CD14-positive monocyte (primary cell): ENCODE measurements around the gene PANK2. TPM values are rescaled to one million over a fixed set of nuclear protein-coding genes. Genes with fewer than 3 reads are reported as not detected.

Experiments
- DNase-seq, 3 donors: peaks; one replicate each; pipeline ENCODE4 v3.0.0-alpha.2; 2011 to 2022
- H2AFZ ChIP-seq: 2 replicates; pipeline ENCODE4 v1.6.0; 2012; ENCODE audit warnings: mild to moderate bottlenecking, low read depth, low read length, inconsistent platforms; ENCODE audit not compliant: insufficient read depth, poor library complexity, severe bottlenecking
- H3K27ac ChIP-seq, 2 donors: 1 replicate in 1 of 2; 2 replicates in 1 of 2; pipeline ENCODE4 v1.5.1; 2012 to 2013; ENCODE audit warnings: low read length in 2 of 2, control low read depth in 1 of 2, inconsistent platforms in 1 of 2, low read depth in 1 of 2, mild to moderate bottlenecking in 1 of 2
- H3K27me3 ChIP-seq, 2 donors: one replicate each; pipeline versions ENCODE4 v1.6.0 to v1.6.1; 2011 to 2013; ENCODE audit warnings: low read length in 2 of 2; ENCODE audit not compliant: control insufficient read depth in 2 of 2, insufficient read depth in 2 of 2
- H3K36me3 ChIP-seq, 2 donors: replicated peaks in 1 of 2; 1 replicate in 1 of 2; 2 replicates in 1 of 2; pipeline versions ENCODE4 v1.5.1 to v1.6.1; 2012 to 2013; ENCODE audit warnings: low read length in 2 of 2, control low read depth in 1 of 2, inconsistent platforms in 1 of 2, mild to moderate bottlenecking in 1 of 2; ENCODE audit not compliant: insufficient read depth in 2 of 2, control insufficient read depth in 1 of 2
- H3K4me1 ChIP-seq, 2 donors: 1 replicate in 1 of 2; 2 replicates in 1 of 2; pipeline versions ENCODE4 v1.5.1 to v1.6.1; 2012 to 2013; ENCODE audit warnings: low read length in 2 of 2, control low read depth in 1 of 2, inconsistent platforms in 1 of 2, mild to moderate bottlenecking in 1 of 2, moderate library complexity in 1 of 2; ENCODE audit not compliant: insufficient read depth in 2 of 2, control insufficient read depth in 1 of 2
- H3K4me2 ChIP-seq: replicated peaks from 2 replicates; pipeline ENCODE3; 2012; ENCODE audit warnings: low read length, moderate library complexity, mild to moderate bottlenecking; ENCODE audit not compliant: poor library complexity, severe bottlenecking; ENCODE audit errors: extremely low read depth
- H3K4me3 ChIP-seq, 3 experiments: fragments of 200-600 bp in 1 of 3; sonication (generic) in 1 of 3; replicated peaks in 1 of 3; 1 replicate in 2 of 3; 2 replicates in 1 of 3; pipeline ENCODE4 v1.5.1; 2011 to 2013; ENCODE audit warnings: low read length in 3 of 3, mild to moderate bottlenecking in 3 of 3, control low read depth in 2 of 3, low read depth in 2 of 3, inconsistent platforms in 1 of 3, moderate library complexity in 1 of 3
- H3K79me2 ChIP-seq: 2 replicates; pipeline ENCODE4 v1.6.0; 2012; ENCODE audit warnings: mild to moderate bottlenecking, control low read depth, inconsistent platforms, low read length, moderate library complexity; ENCODE audit not compliant: insufficient read depth
- H3K9ac ChIP-seq: 2 replicates; pipeline ENCODE4 v1.6.0; 2017; ENCODE audit warnings: low read length, mild to moderate bottlenecking; ENCODE audit not compliant: insufficient read depth, poor library complexity, severe bottlenecking
- H3K9me3 ChIP-seq, 2 donors: replicated peaks in 1 of 2; 1 replicate in 1 of 2; 2 replicates in 1 of 2; pipeline versions ENCODE4 v1.5.1 to v1.6.1; 2012 to 2013; ENCODE audit warnings: low read length in 2 of 2, control low read depth in 1 of 2; ENCODE audit not compliant: control insufficient read depth in 1 of 2, insufficient read depth in 1 of 2
- H4K20me1 ChIP-seq: 2 replicates; pipeline ENCODE4 v1.6.0; 2012; ENCODE audit warnings: mild to moderate bottlenecking, low read length, control low read depth, moderate library complexity; ENCODE audit not compliant: insufficient read depth
- H3K27ac Mint-ChIP-seq, 7 donors: one replicate each; pipeline ENCODE4 v1.8.0; 2020; ENCODE audit warnings: mild to moderate bottlenecking in 7 of 7, mixed read lengths in 7 of 7, moderate library complexity in 6 of 7, inconsistent platforms in 2 of 7
- H3K27me3 Mint-ChIP-seq, 3 donors: one replicate each; pipeline ENCODE4 v1.8.0; 2021 to 2022; ENCODE audit warnings: low read depth in 3 of 3, mild to moderate bottlenecking in 3 of 3, mixed read lengths in 3 of 3, moderate library complexity in 3 of 3, inconsistent platforms in 1 of 3
- H3K36me3 Mint-ChIP-seq, 2 donors: one replicate each; pipeline ENCODE4 v1.8.0; 2020; ENCODE audit warnings: mixed read lengths in 2 of 2, inconsistent platforms in 1 of 2, mild to moderate bottlenecking in 1 of 2
- H3K4me1 Mint-ChIP-seq: one replicate; pipeline ENCODE4 v1.8.0; 2020; ENCODE audit warnings: mild to moderate bottlenecking, mixed read lengths
- H3K4me3 Mint-ChIP-seq, 2 donors: one replicate each; pipeline ENCODE4 v1.8.0; 2020; ENCODE audit warnings: mild to moderate bottlenecking in 2 of 2, mixed read lengths in 2 of 2, moderate library complexity in 1 of 2
- H3K9me3 Mint-ChIP-seq, 7 donors: one replicate each; pipeline ENCODE4 v1.8.0; 2020 to 2022; ENCODE audit warnings: mixed read lengths in 7 of 7, mild to moderate bottlenecking in 6 of 7, moderate library complexity in 6 of 7, inconsistent platforms in 2 of 7
- CTCF ChIP-seq: fragments of 200-600 bp; IDR thresholded peaks from one replicate; pipeline ENCODE4 v1.8.0; 2022; ENCODE audit warnings: antibody characterized with exemption, mild to moderate bottlenecking
- WGBS: methylation state at CpG from one replicate; pipeline ENCODE4 v1.1.5; 2013; ENCODE audit warnings: missing lambda C conversion rate; ENCODE audit not compliant: insufficient coverage; 5-methylcytosine and 5-hydroxymethylcytosine counted together
- intact Hi-C, 2 donors: fragments of 100-400 bp; cut with micrococcal nuclease; formaldehyde crosslinking; loops; one replicate each; pipeline versions ENCODE4 v1.15.0 to v1.15.1; 2023
- polyA plus RNA-seq, 3 donors: library from polyadenylated mRNA; depleted of rRNA in 1 of 3; unstranded in 2 of 3; stranded (reverse) in 1 of 3; fragments of 300-500 nt in 2 of 3; fragments of >200 nt in 1 of 3; fragmentation: Illumina TruSeq in 2 of 3; gene quantifications; 1 replicate in 2 of 3; 2 replicates in 1 of 3; pipeline ENCODE4 v1.2.3, GENCODE V29; 2012 to 2021

Gene PANK2
- polyA plus RNA-seq, 3 donors, result 36.8 to 65.7 (median 48.0) TPM

DNA sequence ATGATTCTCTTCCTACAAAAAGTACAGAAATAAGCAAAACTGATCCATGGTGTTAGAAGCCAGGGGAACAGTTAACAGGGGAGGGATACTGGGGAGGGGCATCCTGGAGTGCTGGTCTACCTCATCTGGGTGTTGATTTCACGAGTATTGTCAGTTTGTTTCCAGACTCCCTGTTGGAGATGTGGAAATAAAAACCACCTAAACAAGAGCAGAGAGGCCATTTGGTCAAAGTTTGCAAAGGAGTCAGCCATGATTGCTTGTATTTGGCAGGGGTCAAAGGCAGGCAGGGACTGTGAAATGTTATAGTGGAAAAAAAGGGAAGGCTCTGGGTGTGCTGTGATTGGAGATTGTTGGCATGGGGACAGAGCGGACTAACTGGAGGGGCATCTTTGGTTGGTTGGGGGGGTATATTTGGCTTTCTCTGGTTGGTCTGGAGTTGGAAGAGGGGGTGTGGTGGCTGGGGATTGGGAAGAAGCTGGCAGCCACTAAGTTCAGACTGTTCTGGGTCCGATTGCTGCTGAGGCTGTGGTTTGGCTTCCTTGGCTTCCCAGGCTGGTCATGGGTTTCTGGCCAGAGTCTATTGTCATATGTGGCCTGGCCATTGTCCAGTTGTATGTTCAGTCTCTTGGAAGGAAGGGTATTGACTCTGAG lies 14.9 kb upstream of the PANK2 start:
- H3K9ac ChIP-seq, result no peak overlapping the region
- H4K20me1 ChIP-seq, result peaks cover 64% of the 10 kb centered on the region
- no peak overlapping the region for H3K4me2 ChIP-seq
- H3K4me3 ChIP-seq, result no peak overlapping the region
- H3K9me3 ChIP-seq, result no peaks in the 10 kb centered on the region
- WGBS, result 87% methylated on average over 3 of the region's 3 CpGs
- no peak overlapping the region for H2AFZ ChIP-seq
- H3K36me3 ChIP-seq, result peaks cover 31 to 64% of the 10 kb centered on the region in 2 donors
- peaks cover 40 to 59% of the 10 kb centered on the region in 2 donors for H3K36me3 Mint-ChIP-seq
- no peaks in the 10 kb centered on the region for H3K9me3 Mint-ChIP-seq
- H3K4me3 Mint-ChIP-seq, result no peak overlapping the region
- H3K4me1 Mint-ChIP-seq, result peaks cover 29% of the 10 kb centered on the region
- no peaks in the 10 kb centered on the region for H3K27me3 ChIP-seq
- peaks cover 38% of the 10 kb centered on the region for H3K79me2 ChIP-seq
- peak overlapping the region in 1 of 2 donors; percentile 49 for H3K27ac ChIP-seq
- no peak for DNase-seq
- intact Hi-C loops, result no loop called here
- no peak for TF ChIP-seq CTCF
- peaks cover 16 to 19% of the 10 kb centered on the region in 2 donors for H3K4me1 ChIP-seq
- H3K27me3 Mint-ChIP-seq, result no peaks in the 10 kb centered on the region
- peak overlapping the region in 3 of 7 donors; percentile 24 to 65 (median 44) for H3K27ac Mint-ChIP-seq

- H3K36me3 Mint-ChIP-seq, result peaks cover 33 to 51% of the 10 kb centered on the region in 2 donors
- H3K27ac Mint-ChIP-seq, result no peak overlapping the region
- H4K20me1 ChIP-seq, result peaks cover 58% of the 10 kb centered on the region
- H3K27me3 Mint-ChIP-seq, result peaks cover 0 to 3% (median 0%) of the 10 kb centered on the region in 3 donors
- peak overlapping the region in 1 of 2 donors; percentile 16 for H3K27ac ChIP-seq
- no peaks in the 10 kb centered on the region for H3K9me3 ChIP-seq
- intact Hi-C loops, result no loop called here
- H3K79me2 ChIP-seq, result peaks cover 38% of the 10 kb centered on the region
- no peak overlapping the region for H3K4me3 Mint-ChIP-seq
- DNase-seq, result no peak
- peaks cover 16 to 19% of the 10 kb centered on the region in 2 donors for H3K4me1 ChIP-seq
- no peak overlapping the region for H3K9ac ChIP-seq
- no peak for TF ChIP-seq CTCF
- 75% methylated on average over 1 of the region's 9 CpGs for WGBS
- no peaks in the 10 kb centered on the region for H3K27me3 ChIP-seq
- H3K9me3 Mint-ChIP-seq, result no peaks in the 10 kb centered on the region
- H3K4me1 Mint-ChIP-seq, result peaks cover 29% of the 10 kb centered on the region
- peaks cover 25 to 54% of the 10 kb centered on the region in 2 donors for H3K36me3 ChIP-seq
- H2AFZ ChIP-seq, result no peak overlapping the region
- no peak overlapping the region for H3K4me2 ChIP-seq
- no peak overlapping the region for H3K4me3 ChIP-seq
These were observed 13.7 kb upstream of the PANK2 start for GRCh38 chr20:3875378-3875974.
